Measurements from ENCODE around the gene PGA5.

The PGA5 gene

GRCh38 chr11:61267437-61267841 lies 26.5 kb downstream of the PGA5 start:
- DNase-seq (ENCODE audit: low read depth) = no peak

GRCh38 chr11:61268588-61269250 lies 27.7 kb downstream of the PGA5 start:
- no peak for DNase-seq (ENCODE audit: low read depth)

- no peak for DNase-seq (ENCODE audit: low read depth)
These were observed 29.5 kb downstream of the PGA5 start for GRCh38 chr11:61270354-61271076.

GRCh38 chr11:61272731-61273130 lies 31.8 kb downstream of the PGA5 start:
- no peak for DNase-seq (ENCODE audit: low read depth)

GRCh38 chr11:61273178-61274078 lies 32.5 kb downstream of the PGA5 start:
- DNase-seq (ENCODE audit: low read depth) = no peak

- DNase-seq (ENCODE audit: low read depth) = no peak
These were observed 33.1 kb downstream of the PGA5 start for GRCh38 chr11:61274084-61274483.

GRCh38 chr11:61275191-61275590 lies 34.2 kb downstream of the PGA5 start:
- DNase-seq (ENCODE audit: low read depth) = no peak

GRCh38 chr11:61277186-61278000 lies 36.4 kb downstream of the PGA5 start:
- DNase-seq (ENCODE audit: low read depth) = no peak

GRCh38 chr11:61278001-61278470 lies 37.1 kb downstream of the PGA5 start:
- no peak for DNase-seq (ENCODE audit: low read depth)

GRCh38 chr11:61279934-61280659 lies 39.1 kb downstream of the PGA5 start:
- no peak for DNase-seq (ENCODE audit: low read depth)

GRCh38 chr11:61280883-61281580 lies 40.1 kb downstream of the PGA5 start:
- DNase-seq (ENCODE audit: low read depth) = no peak

GRCh38 chr11:61281581-61282250 lies 40.7 kb downstream of the PGA5 start:
- no peak for DNase-seq (ENCODE audit: low read depth)

- DNase-seq (ENCODE audit: low read depth) = no peak
These were observed 42.6 kb downstream of the PGA5 start for GRCh38 chr11:61283613-61284012.

GRCh38 chr11:61287338-61287977 lies 46.5 kb downstream of the PGA5 start:
- DNase-seq (ENCODE audit: low read depth) = no peak

- DNase-seq (ENCODE audit: low read depth) = no peak
These were observed 50.1 kb downstream of the PGA5 start for GRCh38 chr11:61290905-61291690.

GRCh38 chr11:61292356-61292755 lies 51.4 kb downstream of the PGA5 start:
- no peak for DNase-seq (ENCODE audit: low read depth)

- no peak for DNase-seq (ENCODE audit: low read depth)
These were observed 53.1 kb downstream of the PGA5 start for GRCh38 chr11:61293867-61294716.
